Neutrophil (primary cell): ENCODE measurements around the gene LHB.

ENCODE experiments used
- H3K27ac ChIP-seq: fragments of 200-600 bp; sonication (generic); 2 replicates; pipeline ENCODE4 v1.5.1; 2016; ENCODE audit warnings: mild to moderate bottlenecking, moderate library complexity
- H3K27me3 ChIP-seq: fragments of 200-600 bp; sonication (generic); 2 replicates; pipeline ENCODE4 v1.6.0; 2016; ENCODE audit warnings: mild to moderate bottlenecking
- H3K36me3 ChIP-seq: fragments of 200-600 bp; sonication (generic); 2 replicates; pipeline ENCODE4 v1.5.1; 2017
- H3K4me1 ChIP-seq, 2 experiments: fragments of 200-600 bp in 1 of 2; sonication (generic) in 1 of 2; 1 replicate in 1 of 2; 2 replicates in 1 of 2; pipeline versions ENCODE4 v1.5.1 to v1.6.1; 2013 to 2016; ENCODE audit warnings: low read depth in 1 of 2, low read length in 1 of 2, mild to moderate bottlenecking in 1 of 2, moderate library complexity in 1 of 2; ENCODE audit not compliant: control insufficient read depth in 1 of 2, insufficient read depth in 1 of 2
- H3K4me3 ChIP-seq, 2 experiments: fragments of 200-600 bp in 1 of 2; sonication (generic) in 1 of 2; 1 replicate in 1 of 2; 2 replicates in 1 of 2; pipeline ENCODE4 v1.5.1; 2013 to 2016; ENCODE audit warnings: low read depth in 1 of 2, low read length in 1 of 2, mild to moderate bottlenecking in 1 of 2, moderate library complexity in 1 of 2
- H3K9me3 ChIP-seq: fragments of 200-600 bp; sonication (generic); 2 replicates; pipeline ENCODE4 v1.5.1; 2016
- CTCF ChIP-seq: fragments of 200-600 bp; sonication (generic); IDR thresholded peaks from 2 replicates; pipeline ENCODE4 v1.5.1; 2016; ENCODE audit warnings: antibody characterized with exemption

Gene LHB

GRCh38 chr19:49014870-49015255, 2.0 kb downstream of the LHB start:
- H3K27me3 ChIP-seq, result peaks cover 29% of the 10 kb centered on the region
- peaks cover 23% of the 10 kb centered on the region in 2 experiments for H3K4me1 ChIP-seq
- no peak overlapping the region for H3K4me3 ChIP-seq
- no peak for TF ChIP-seq CTCF
- H3K36me3 ChIP-seq, result peaks cover 56% of the 10 kb centered on the region
- no peak overlapping the region for H3K27ac ChIP-seq
- no peaks in the 10 kb centered on the region for H3K9me3 ChIP-seq

GRCh38 chr19:49014123-49014869, 2.6 kb downstream of the LHB start:
- Histone ChIP-seq H3K27ac (no peak overlapping the region), H3K4me1 (peaks cover 18 to 20% of the 10 kb centered on the region in 2 experiments), H3K36me3 (peaks cover 62% of the 10 kb centered on the region), H3K9me3 (no peaks in the 10 kb centered on the region), H3K27me3 (peaks cover 23% of the 10 kb centered on the region), H3K4me3 (no peak overlapping the region)
- TF ChIP-seq CTCF, result no peak

GRCh38 chr19:49011194-49011593, 5.7 kb downstream of the LHB start:
- Histone ChIP-seq H3K27ac (no peak overlapping the region), H3K4me3 (no peak overlapping the region), H3K36me3 (peaks cover 78% of the 10 kb centered on the region), H3K9me3 (no peaks in the 10 kb centered on the region), H3K27me3 (no peaks in the 10 kb centered on the region), H3K4me1 (no peaks in the 10 kb centered on the region)
- TF ChIP-seq CTCF, result no peak

GRCh38 chr19:49010453-49010852, 6.4 kb downstream of the LHB start:
- Histone ChIP-seq H3K36me3 (peaks cover 78% of the 10 kb centered on the region), H3K27ac (no peak overlapping the region)

GRCh38 chr19:49009828-49010227, 7.1 kb downstream of the LHB start:
- Histone ChIP-seq H3K27me3 (no peaks in the 10 kb centered on the region), H3K9me3 (no peaks in the 10 kb centered on the region), H3K27ac (no peak overlapping the region), H3K4me1 (no peaks in the 10 kb centered on the region), H3K4me3 (no peak overlapping the region), H3K36me3 (peaks cover 77% of the 10 kb centered on the region)
- no peak for TF ChIP-seq CTCF

More at GRCh38 chr19:49010453-49010852, 6.4 kb downstream of the LHB start:
- TF ChIP-seq CTCF, result no peak
- no peaks in the 10 kb centered on the region for H3K27me3 ChIP-seq
- H3K4me3 ChIP-seq, result no peak overlapping the region
- no peaks in the 10 kb centered on the region for H3K9me3 ChIP-seq
- H3K4me1 ChIP-seq, result no peaks in the 10 kb centered on the region
